Thoracic aorta (tissue), 2 donors: ENCODE data around the gene GAS2L2. TPM values are rescaled to one million over a fixed set of nuclear protein-coding genes. Genes with fewer than 3 reads are reported as not detected.

Source experiments
- ATAC-seq: fragments of 150-250 bp; one replicate; pipeline ENCODE4 v1.8.0; 2017; ENCODE audit warnings: low read depth; ENCODE audit not compliant: insufficient number of reproducible peaks, low FRiP score
- DNase-seq: peaks from one replicate; pipeline ENCODE4 v3.0.0-alpha.2; 2020; ENCODE audit warnings: low spot score
- H3K27ac ChIP-seq, 2 donors: fragments of 200-600 bp; sonication (generic); 1 replicate in 1 of 2; 2 replicates in 1 of 2; pipeline ENCODE4 v1.5.1; 2016; ENCODE audit warnings: mild to moderate bottlenecking in 2 of 2, moderate library complexity in 2 of 2
- H3K27me3 ChIP-seq: fragments of 200-600 bp; sonication (generic); replicated peaks from 2 replicates; pipeline ENCODE4 v1.6.0; 2016; ENCODE audit warnings: mild to moderate bottlenecking; ENCODE audit not compliant: insufficient read depth
- H3K36me3 ChIP-seq: fragments of 200-600 bp; sonication (generic); one replicate; pipeline ENCODE4 v1.5.1; 2016
- H3K4me1 ChIP-seq, 2 donors: fragments of 200-600 bp; sonication (generic); 1 replicate in 1 of 2; 2 replicates in 1 of 2; pipeline versions ENCODE4 v1.5.1 to v1.6.0; 2016; ENCODE audit warnings: low read depth in 2 of 2, mild to moderate bottlenecking in 1 of 2; ENCODE audit not compliant: control insufficient read depth in 1 of 2
- H3K4me3 ChIP-seq: fragments of 200-600 bp; sonication (generic); 2 replicates; pipeline ENCODE4 v1.5.1; 2016; ENCODE audit warnings: mild to moderate bottlenecking
- H3K9me3 ChIP-seq: fragments of 200-600 bp; sonication (generic); 2 replicates; pipeline ENCODE4 v1.5.1; 2016
- total RNA-seq, 2 donors: library from RNA; depleted of rRNA; stranded (reverse); fragments of >200 nt; gene quantifications; one replicate each; pipeline versions ENCODE4 v1.1.0 to v1.2.3, GENCODE V29; 2016
- TF ChIP-seq, protein P1 (sequence below): fragments of 200-600 bp; sonication (generic); IDR thresholded peaks from one replicate; pipeline ENCODE4 v1.5.1; 2019; ENCODE audit warnings: antibody characterized with exemption

The GAS2L2 gene
- total RNA-seq, 2 donors from 2014 or later, result not detected

DNA sequence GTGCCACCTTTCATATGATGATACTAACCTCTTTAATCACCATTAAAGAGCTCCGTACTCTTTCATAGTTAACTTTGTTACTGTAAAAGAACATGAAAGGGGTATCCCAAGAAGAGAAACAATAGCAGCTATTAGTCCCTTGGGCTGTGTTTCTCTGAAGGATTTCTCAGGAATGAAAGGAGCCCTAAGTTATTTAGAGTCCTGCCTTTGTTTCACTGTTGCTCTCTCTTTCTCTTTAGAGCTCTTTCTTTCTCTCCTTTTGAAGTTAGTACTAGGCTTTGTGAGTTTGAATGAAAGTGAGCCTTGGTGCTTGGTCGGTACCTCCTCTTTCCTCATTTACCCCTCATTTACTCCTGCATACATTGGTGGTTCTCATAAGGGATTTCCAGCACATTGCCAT lies 42.1 kb downstream of the GAS2L2 start:
- no peak for DNase-seq
- no peaks in the 10 kb centered on the region for H3K36me3 ChIP-seq
- H3K4me3 ChIP-seq, result no peak overlapping the region
- no peaks in the 10 kb centered on the region for H3K27me3 ChIP-seq
- TF ChIP-seq, protein P1, sequence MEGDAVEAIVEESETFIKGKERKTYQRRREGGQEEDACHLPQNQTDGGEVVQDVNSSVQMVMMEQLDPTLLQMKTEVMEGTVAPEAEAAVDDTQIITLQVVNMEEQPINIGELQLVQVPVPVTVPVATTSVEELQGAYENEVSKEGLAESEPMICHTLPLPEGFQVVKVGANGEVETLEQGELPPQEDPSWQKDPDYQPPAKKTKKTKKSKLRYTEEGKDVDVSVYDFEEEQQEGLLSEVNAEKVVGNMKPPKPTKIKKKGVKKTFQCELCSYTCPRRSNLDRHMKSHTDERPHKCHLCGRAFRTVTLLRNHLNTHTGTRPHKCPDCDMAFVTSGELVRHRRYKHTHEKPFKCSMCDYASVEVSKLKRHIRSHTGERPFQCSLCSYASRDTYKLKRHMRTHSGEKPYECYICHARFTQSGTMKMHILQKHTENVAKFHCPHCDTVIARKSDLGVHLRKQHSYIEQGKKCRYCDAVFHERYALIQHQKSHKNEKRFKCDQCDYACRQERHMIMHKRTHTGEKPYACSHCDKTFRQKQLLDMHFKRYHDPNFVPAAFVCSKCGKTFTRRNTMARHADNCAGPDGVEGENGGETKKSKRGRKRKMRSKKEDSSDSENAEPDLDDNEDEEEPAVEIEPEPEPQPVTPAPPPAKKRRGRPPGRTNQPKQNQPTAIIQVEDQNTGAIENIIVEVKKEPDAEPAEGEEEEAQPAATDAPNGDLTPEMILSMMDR, result no peak
- H3K27ac ChIP-seq, result peak overlapping the region in 1 of 2 donors; percentile 88
- no peak for ATAC-seq
- peaks cover 22 to 42% of the 10 kb centered on the region in 2 donors for H3K4me1 ChIP-seq
- H3K9me3 ChIP-seq, result no peaks in the 10 kb centered on the region

DNA sequence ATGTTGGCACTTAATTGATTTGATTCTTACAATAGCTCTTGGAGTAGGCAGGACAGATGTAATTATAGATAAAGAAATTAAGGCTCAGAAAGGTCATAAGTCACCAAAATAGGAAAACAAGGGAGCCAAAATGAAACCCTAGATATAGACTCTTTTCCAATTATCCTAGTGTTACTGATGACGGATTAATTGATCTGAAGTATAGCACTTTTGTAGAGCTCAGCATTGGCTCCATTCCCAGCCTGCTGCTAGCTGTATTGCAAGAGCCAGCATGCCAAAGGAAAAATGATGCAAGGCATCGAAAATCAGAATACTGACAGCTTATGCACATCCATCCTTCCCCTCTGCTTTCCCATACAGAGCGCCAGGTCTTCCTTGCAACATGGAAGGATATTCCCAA lies 43.2 kb downstream of the GAS2L2 start:
- Histone ChIP-seq H3K9me3 (no peaks in the 10 kb centered on the region), H3K4me1 (peaks cover 22 to 31% of the 10 kb centered on the region in 2 donors), H3K27me3 (no peaks in the 10 kb centered on the region), H3K27ac (no peak overlapping the region), H3K36me3 (no peaks in the 10 kb centered on the region), H3K4me3 (no peak overlapping the region)
- ATAC-seq, result no peak
- DNase-seq, result no peak
- TF ChIP-seq, protein P1, result no peak

DNA sequence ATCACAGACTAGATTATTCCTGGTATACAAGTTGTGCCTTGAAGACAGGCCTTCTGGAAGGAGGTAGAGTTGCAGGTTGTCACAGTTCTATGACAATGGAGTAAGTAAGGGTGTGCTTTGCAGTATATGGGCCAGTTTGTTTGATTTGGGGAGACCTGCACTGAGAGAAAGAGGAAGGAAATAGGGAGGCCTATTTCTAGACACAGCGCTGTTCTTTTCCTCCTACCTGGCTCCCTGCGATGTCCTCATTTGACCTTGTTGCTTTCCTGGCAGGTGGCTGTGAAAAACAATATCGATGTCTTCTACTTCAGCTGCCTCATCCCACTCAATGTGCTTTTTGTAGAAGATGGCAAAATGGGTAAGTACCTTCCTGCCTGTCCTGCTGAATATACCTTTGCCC lies 44.1 kb downstream of the GAS2L2 start:
- no peak for DNase-seq
- H3K9me3 ChIP-seq, result no peaks in the 10 kb centered on the region
- no peaks in the 10 kb centered on the region for H3K27me3 ChIP-seq
- no peaks in the 10 kb centered on the region for H3K36me3 ChIP-seq
- ATAC-seq, result no peak
- peaks cover 16 to 22% of the 10 kb centered on the region in 2 donors for H3K4me1 ChIP-seq
- no peak overlapping the region for H3K4me3 ChIP-seq
- TF ChIP-seq, protein P1, result no peak
- H3K27ac ChIP-seq, result no peak overlapping the region

DNA sequence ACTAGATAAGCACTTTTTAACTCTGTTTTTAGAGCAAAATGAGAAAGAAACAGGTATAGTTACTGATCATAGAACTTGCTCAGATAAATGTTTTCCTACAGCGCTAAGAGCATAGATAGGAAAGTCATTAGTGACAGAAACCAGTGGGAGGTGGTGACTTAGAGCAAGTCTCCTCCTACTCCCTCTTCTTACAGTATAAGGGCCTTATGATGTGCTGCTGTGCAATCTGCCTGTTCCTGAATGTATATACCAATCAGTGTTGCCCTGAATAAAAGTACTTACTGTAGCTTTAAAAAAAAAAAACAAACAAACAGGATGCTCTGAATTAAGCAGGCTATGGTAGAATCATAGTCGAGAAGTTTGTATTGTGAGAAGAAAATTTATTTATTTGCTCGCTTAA lies 44.9 kb downstream of the GAS2L2 start:
- ATAC-seq, result no peak
- no peak for DNase-seq
- H3K27ac ChIP-seq, result no peak overlapping the region
- TF ChIP-seq, protein P1, result no peak
- H3K4me1 ChIP-seq, result peaks cover 12 to 16% of the 10 kb centered on the region in 2 donors
- no peaks in the 10 kb centered on the region for H3K27me3 ChIP-seq
- H3K4me3 ChIP-seq, result no peak overlapping the region
- no peaks in the 10 kb centered on the region for H3K9me3 ChIP-seq
- no peaks in the 10 kb centered on the region for H3K36me3 ChIP-seq

DNA sequence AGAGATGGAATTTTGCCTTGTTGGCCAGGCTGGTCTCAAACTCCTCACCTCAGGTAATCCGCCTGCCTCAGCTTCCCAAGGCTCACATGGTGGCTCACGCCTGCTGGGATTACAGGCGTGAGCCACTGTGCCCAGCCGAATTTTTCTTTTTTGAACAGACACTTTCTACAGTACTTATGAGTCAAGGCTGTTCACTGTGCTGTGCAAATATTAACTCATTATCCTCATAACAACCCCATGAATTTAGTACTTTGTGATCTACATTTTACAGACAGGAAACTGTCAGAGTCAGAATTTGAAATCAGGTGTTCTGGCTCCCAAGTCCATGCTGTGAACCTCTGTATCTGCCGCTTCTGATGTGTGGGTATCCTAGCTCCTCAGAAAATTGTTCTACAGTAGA lies 47.3 kb downstream of the GAS2L2 start:
- TF ChIP-seq, protein P1, result no peak
- H3K4me3 ChIP-seq, result no peak overlapping the region
- H3K27me3 ChIP-seq, result no peaks in the 10 kb centered on the region
- DNase-seq (no peak), ATAC-seq (no peak)
- no peak overlapping the region for H3K27ac ChIP-seq
- no peaks in the 10 kb centered on the region for H3K36me3 ChIP-seq
- H3K4me1 ChIP-seq, result peaks cover 0 to 5% of the 10 kb centered on the region in 2 donors
- H3K9me3 ChIP-seq, result no peaks in the 10 kb centered on the region
